ENCODE results near the gene MAGEB17. TPM values are rescaled to one million over a fixed set of nuclear protein-coding genes. Genes with fewer than 3 reads are reported as not detected.

MAGEB17 gene
- total RNA-seq, 2 donors from 2014 or later, result 0.52 to 7.3 TPM

DNA sequence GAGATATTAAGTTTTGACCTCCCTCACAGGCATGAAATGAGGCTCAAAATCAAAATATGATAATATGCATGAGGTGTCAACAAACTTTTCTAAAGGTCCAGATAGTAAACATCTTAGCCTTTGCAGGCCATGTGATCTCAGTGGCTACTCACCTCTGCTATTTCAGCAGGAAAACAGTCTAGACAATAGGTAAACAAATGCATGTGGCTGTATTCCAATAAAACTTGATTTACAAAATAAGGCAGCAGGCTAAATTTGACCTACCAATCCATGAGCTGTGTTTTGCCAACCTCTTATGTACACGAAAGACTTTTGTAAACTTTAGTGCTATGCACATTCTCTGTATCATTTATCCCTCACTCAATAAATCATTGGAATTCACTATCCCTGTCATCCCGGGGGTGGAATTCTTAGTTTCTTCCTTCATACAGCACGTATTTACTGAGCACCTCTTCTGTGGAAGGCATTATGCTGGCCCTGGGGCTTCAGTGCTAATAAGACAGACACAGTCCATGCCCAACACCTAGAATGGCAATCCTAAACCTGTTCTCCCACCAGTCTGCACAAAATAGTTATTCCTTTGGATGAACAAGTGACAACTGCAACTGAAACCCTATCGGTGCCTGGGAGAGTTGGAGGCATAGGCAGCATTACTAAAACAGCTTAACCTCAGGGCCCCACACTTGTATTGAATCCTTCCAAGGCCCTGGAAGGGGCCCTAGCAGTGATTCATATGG is 19.9 kb downstream of the MAGEB17 start:
- Histone ChIP-seq H3K36me3 (replicated peaks in 1 of 2; ENCODE audit: insufficient read depth in 1 of 2, low read depth in 2 of 2) (no peaks in the 10 kb centered on the region), H3K4me3 (no peak overlapping the region), H3K9me3 (no peaks in the 10 kb centered on the region), H3K27ac (no peak overlapping the region), H3K4me1 (peaks cover 8% of the 10 kb centered on the region), H3K27me3 (no peaks in the 10 kb centered on the region)
- ATAC-seq (no peak), DNase-seq (no peak)
- WGBS, 2 donors, result 70 to 81% methylated on average over 4 of the region's 4 CpGs
- no peak for TF ChIP-seq POLR2A (IDR thresholded peaks at IDR 0.05)
- TF ChIP-seq, protein P1, sequence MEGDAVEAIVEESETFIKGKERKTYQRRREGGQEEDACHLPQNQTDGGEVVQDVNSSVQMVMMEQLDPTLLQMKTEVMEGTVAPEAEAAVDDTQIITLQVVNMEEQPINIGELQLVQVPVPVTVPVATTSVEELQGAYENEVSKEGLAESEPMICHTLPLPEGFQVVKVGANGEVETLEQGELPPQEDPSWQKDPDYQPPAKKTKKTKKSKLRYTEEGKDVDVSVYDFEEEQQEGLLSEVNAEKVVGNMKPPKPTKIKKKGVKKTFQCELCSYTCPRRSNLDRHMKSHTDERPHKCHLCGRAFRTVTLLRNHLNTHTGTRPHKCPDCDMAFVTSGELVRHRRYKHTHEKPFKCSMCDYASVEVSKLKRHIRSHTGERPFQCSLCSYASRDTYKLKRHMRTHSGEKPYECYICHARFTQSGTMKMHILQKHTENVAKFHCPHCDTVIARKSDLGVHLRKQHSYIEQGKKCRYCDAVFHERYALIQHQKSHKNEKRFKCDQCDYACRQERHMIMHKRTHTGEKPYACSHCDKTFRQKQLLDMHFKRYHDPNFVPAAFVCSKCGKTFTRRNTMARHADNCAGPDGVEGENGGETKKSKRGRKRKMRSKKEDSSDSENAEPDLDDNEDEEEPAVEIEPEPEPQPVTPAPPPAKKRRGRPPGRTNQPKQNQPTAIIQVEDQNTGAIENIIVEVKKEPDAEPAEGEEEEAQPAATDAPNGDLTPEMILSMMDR (IDR thresholded peaks at IDR 0.05), result no peak
- intact Hi-C loops (cut with DNase I), result no loop called here

DNA sequence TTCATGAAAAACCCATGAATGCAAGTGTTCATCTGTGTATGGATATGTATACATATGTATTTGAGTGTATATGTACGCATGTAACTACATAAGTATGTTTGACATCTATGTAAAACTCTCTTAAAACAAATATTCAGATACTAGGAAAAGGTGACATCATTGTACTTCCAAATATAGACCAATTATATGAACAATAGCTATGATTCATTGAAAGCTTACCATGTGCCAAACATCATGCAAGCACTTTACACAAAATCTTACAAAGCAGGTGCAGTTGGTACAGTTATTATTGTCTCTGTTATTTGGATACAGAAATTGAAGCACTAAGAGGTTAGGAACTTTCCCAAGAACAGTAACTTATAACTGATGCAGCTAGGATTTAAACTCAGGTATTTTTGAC is 21.4 kb downstream of the MAGEB17 start:
- Histone ChIP-seq H3K27ac (no peak overlapping the region), H3K4me1 (peaks cover 9% of the 10 kb centered on the region), H3K4me3 (no peak overlapping the region), H3K36me3 (replicated peaks in 1 of 2; ENCODE audit: insufficient read depth in 1 of 2, low read depth in 2 of 2) (no peaks in the 10 kb centered on the region), H3K27me3 (no peaks in the 10 kb centered on the region), H3K9me3 (no peaks in the 10 kb centered on the region)
- DNase-seq (no peak), ATAC-seq (no peak)
- WGBS, 2 donors, result 65% methylated on average over 1 of the region's 1 CpG
- TF ChIP-seq, protein P1 (IDR thresholded peaks at IDR 0.05), result no peak
- no peak for TF ChIP-seq POLR2A (IDR thresholded peaks at IDR 0.05)
- intact Hi-C loops (cut with DNase I), result no loop called here

DNA sequence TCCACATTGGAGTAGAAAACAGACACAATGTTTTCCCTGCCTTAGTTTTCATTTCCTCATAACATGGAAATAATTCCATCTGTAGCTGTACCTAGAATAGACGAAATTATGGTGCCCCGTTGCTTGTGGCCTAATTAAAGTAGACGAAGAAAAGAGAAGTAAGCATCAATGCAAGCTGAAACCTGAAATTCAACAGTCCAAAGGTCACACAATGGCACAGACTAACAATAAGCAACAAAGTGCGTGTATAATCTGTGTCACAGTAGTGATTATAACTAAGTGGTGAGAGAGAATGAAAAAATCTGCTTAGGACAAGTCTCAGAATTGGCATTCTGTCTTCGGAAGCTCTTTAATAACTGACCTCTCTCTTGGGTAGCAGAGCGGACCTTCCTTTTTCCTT is 24.3 kb downstream of the MAGEB17 start:
- DNase-seq (no peak), ATAC-seq (no peak)
- peaks cover 9% of the 10 kb centered on the region for H3K4me1 ChIP-seq
- H3K27me3 ChIP-seq, result no peaks in the 10 kb centered on the region
- no peaks in the 10 kb centered on the region for H3K9me3 ChIP-seq
- no peaks in the 10 kb centered on the region for H3K36me3 ChIP-seq (replicated peaks in 1 of 2; ENCODE audit: insufficient read depth in 1 of 2, low read depth in 2 of 2)
- WGBS, 2 donors, result 27 to 35% methylated on average over 6 of the region's 6 CpGs
- no peak overlapping the region for H3K27ac ChIP-seq
- H3K4me3 ChIP-seq, result no peak overlapping the region
- intact Hi-C loops (cut with DNase I), result no loop called here
- no peak for TF ChIP-seq POLR2A (IDR thresholded peaks at IDR 0.05)
- TF ChIP-seq, protein P1 (IDR thresholded peaks at IDR 0.05), result no peak

DNA sequence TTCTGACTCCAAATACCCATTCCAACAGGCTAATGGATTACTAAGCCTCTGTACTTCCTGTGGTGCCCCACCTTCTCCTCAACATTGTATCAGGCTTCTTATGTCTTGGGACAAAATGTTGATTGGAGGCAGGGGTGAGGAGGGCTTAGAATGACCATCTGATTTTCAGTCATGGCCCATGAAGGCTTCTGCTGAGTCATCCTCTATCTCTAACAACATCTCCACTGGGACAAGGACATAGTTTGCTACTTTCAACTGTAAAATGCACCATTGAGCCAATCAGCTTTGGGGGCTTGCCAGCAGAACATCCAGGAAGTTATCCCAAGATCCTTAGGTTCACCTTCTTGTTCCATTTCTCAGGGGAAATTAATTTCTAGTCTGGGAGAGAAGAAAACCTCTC is 29.5 kb downstream of the MAGEB17 start:
- TF ChIP-seq, protein P1 (IDR thresholded peaks at IDR 0.05), result no peak
- TF ChIP-seq POLR2A (IDR thresholded peaks at IDR 0.05), result no peak
- H3K36me3 ChIP-seq (replicated peaks in 1 of 2; ENCODE audit: insufficient read depth in 1 of 2, low read depth in 2 of 2), result no peaks in the 10 kb centered on the region
- intact Hi-C loops (cut with DNase I), result no loop called here
- H3K4me3 ChIP-seq, result no peak overlapping the region
- no peak for ATAC-seq
- no peaks in the 10 kb centered on the region for H3K27me3 ChIP-seq
- H3K27ac ChIP-seq, result no peak overlapping the region
- DNase-seq, result no peak
- peaks cover 4% of the 10 kb centered on the region for H3K4me1 ChIP-seq
- H3K9me3 ChIP-seq, result no peaks in the 10 kb centered on the region

DNA sequence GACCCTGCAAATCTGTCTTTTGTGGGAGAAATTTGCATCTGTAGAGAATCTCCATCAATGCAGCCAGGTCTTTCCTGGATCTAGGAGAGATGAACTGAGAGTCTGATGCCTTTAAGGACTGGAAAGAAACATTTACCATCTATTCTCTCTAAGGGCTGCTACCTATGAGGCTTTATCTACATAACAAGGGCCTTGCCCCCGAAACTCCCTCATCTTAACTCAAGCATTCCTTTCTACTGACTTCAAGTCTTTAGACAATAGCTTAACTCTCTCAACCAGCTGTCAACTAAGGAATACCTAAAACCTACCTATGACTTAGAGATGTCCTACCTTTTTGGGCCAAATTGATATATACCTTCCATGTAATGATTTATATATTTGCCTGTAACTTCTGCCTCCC is 32.1 kb downstream of the MAGEB17 start:
- Histone ChIP-seq H3K27ac (no peak overlapping the region), H3K4me1 (peaks cover 7% of the 10 kb centered on the region), H3K9me3 (no peaks in the 10 kb centered on the region), H3K36me3 (replicated peaks in 1 of 2; ENCODE audit: insufficient read depth in 1 of 2, low read depth in 2 of 2) (no peaks in the 10 kb centered on the region), H3K27me3 (no peaks in the 10 kb centered on the region), H3K4me3 (no peak overlapping the region)
- TF ChIP-seq POLR2A (IDR thresholded peaks at IDR 0.05), result no peak
- TF ChIP-seq, protein P1 (IDR thresholded peaks at IDR 0.05), result no peak
- 71 to 92% methylated on average over 1 of the region's 1 CpG for WGBS, 2 donors
- DNase-seq (no peak), ATAC-seq (no peak)
- intact Hi-C loops (cut with DNase I), result no loop called here
